Measurements from ENCODE around the gene ROBO2.

Gene ROBO2

GRCh38 chr3:77606372-77606771 lies 566.5 kb downstream of the ROBO2 start:
- TF ChIP-seq REST (IDR thresholded peaks at IDR 0.05; ENCODE audit: insufficient replicate concordance, low read depth) = no peak
- no peak for TF ChIP-seq GABPA (IDR thresholded peaks at IDR 0.05; ENCODE audit: low read depth)
- TF ChIP-seq SPI1 (IDR thresholded peaks at IDR 0.05; ENCODE audit: borderline replicate concordance, low read depth) = no peak
- TF ChIP-seq CTCF (IDR thresholded peaks at IDR 0.05; ENCODE audit: insufficient read depth, low read length) = no peak
- no peak for TF ChIP-seq POLR2AphosphoS5 (IDR thresholded peaks at IDR 0.05; ENCODE audit: low read depth)
- DNase-seq (ENCODE audit: low read depth in 1 of 2, low spot score in 1 of 2) = no peak
- Histone ChIP-seq H3K27me3 (ENCODE audit: insufficient read depth, poor library complexity, severe bottlenecking) (no peaks in the 10 kb centered on the region), H3K4me3 (replicated peaks; ENCODE audit: insufficient read depth, low read length) (no peak overlapping the region), H3K27ac (replicated peaks) (no peak overlapping the region)

- Histone ChIP-seq H3K27me3 (ENCODE audit: insufficient read depth, poor library complexity, severe bottlenecking) (no peaks in the 10 kb centered on the region), H3K27ac (replicated peaks) (no peak overlapping the region), H3K4me3 (replicated peaks; ENCODE audit: insufficient read depth, low read length) (no peak overlapping the region)
- TF ChIP-seq GABPA (IDR thresholded peaks at IDR 0.05; ENCODE audit: low read depth) (no peak), SPI1 (IDR thresholded peaks at IDR 0.05; ENCODE audit: borderline replicate concordance, low read depth) (no peak), POLR2AphosphoS5 (IDR thresholded peaks at IDR 0.05; ENCODE audit: low read depth) (no peak), REST (IDR thresholded peaks at IDR 0.05; ENCODE audit: insufficient replicate concordance, low read depth) (no peak), CTCF (IDR thresholded peaks at IDR 0.05; ENCODE audit: insufficient read depth, low read length) (no peak)
- no peak for DNase-seq (ENCODE audit: low read depth in 1 of 2, low spot score in 1 of 2)
Observed at GRCh38 chr3:77618686-77619085, 578.8 kb downstream of the ROBO2 start.

- no peak for DNase-seq (ENCODE audit: low read depth in 1 of 2, low spot score in 1 of 2)
- no peak overlapping the region for H3K27ac ChIP-seq (replicated peaks)
- TF ChIP-seq POLR2AphosphoS5 (IDR thresholded peaks at IDR 0.05; ENCODE audit: low read depth) (no peak), SPI1 (IDR thresholded peaks at IDR 0.05; ENCODE audit: borderline replicate concordance, low read depth) (no peak), CTCF (IDR thresholded peaks at IDR 0.05; ENCODE audit: insufficient read depth, low read length) (no peak), REST (IDR thresholded peaks at IDR 0.05; ENCODE audit: insufficient replicate concordance, low read depth) (no peak), GABPA (IDR thresholded peaks at IDR 0.05; ENCODE audit: low read depth) (no peak)
- H3K4me3 ChIP-seq (replicated peaks; ENCODE audit: insufficient read depth, low read length) = no peak overlapping the region
- H3K27me3 ChIP-seq (ENCODE audit: insufficient read depth, poor library complexity, severe bottlenecking) = no peaks in the 10 kb centered on the region
Observed at GRCh38 chr3:77620009-77620408, 580.1 kb downstream of the ROBO2 start.
